Measurements from ENCODE around the gene CFAP61.

- TF ChIP-seq, protein P1, sequence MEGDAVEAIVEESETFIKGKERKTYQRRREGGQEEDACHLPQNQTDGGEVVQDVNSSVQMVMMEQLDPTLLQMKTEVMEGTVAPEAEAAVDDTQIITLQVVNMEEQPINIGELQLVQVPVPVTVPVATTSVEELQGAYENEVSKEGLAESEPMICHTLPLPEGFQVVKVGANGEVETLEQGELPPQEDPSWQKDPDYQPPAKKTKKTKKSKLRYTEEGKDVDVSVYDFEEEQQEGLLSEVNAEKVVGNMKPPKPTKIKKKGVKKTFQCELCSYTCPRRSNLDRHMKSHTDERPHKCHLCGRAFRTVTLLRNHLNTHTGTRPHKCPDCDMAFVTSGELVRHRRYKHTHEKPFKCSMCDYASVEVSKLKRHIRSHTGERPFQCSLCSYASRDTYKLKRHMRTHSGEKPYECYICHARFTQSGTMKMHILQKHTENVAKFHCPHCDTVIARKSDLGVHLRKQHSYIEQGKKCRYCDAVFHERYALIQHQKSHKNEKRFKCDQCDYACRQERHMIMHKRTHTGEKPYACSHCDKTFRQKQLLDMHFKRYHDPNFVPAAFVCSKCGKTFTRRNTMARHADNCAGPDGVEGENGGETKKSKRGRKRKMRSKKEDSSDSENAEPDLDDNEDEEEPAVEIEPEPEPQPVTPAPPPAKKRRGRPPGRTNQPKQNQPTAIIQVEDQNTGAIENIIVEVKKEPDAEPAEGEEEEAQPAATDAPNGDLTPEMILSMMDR (conservative IDR thresholded peaks at IDR 0.05), result no peak
- TF ChIP-seq ZFX (IDR thresholded peaks at IDR 0.05), result no peak
Observed at GRCh38 chr20:20203784-20204183, 151.5 kb downstream of the CFAP61 start.

All from C4-2B (cell line).